Skeletal muscle satellite cell (primary cell): ENCODE data around the gene CAST.

Experiments used
- H3K27me3 ChIP-seq: 2 replicates; pipeline ENCODE4 v1.7.0; 2013; ENCODE audit warnings: low read length; ENCODE audit not compliant: control insufficient read depth, insufficient read depth
- H3K36me3 ChIP-seq: 2 replicates; pipeline ENCODE4 v1.7.0; 2013; ENCODE audit warnings: mild to moderate bottlenecking, control low read depth, low read length; ENCODE audit not compliant: insufficient read depth
- H3K4me1 ChIP-seq: 2 replicates; pipeline ENCODE4 v1.7.0; 2013; ENCODE audit warnings: low read length; ENCODE audit not compliant: control insufficient read depth, insufficient read depth
- H3K4me2 ChIP-seq: 2 replicates; pipeline ENCODE4 v1.7.0; 2013; ENCODE audit warnings: mild to moderate bottlenecking, low read length
- H3K4me3 ChIP-seq: 2 replicates; pipeline ENCODE4 v1.7.0; 2013; ENCODE audit warnings: low read length
- H3K9ac ChIP-seq: 2 replicates; pipeline ENCODE4 v1.7.0; 2013; ENCODE audit warnings: mild to moderate bottlenecking, low read depth, low read length, moderate library complexity
- H3K9me3 ChIP-seq: replicated peaks from 2 replicates; pipeline ENCODE4 v1.7.0; 2013; ENCODE audit warnings: mild to moderate bottlenecking, control low read depth, low read length

The CAST gene

GRCh38 chr5:96716716-96717115 is 54.5 kb downstream of the CAST start:
- H3K9me3 ChIP-seq = no peaks in the 10 kb centered on the region
- no peak overlapping the region for H3K9ac ChIP-seq
- H3K36me3 ChIP-seq = no peaks in the 10 kb centered on the region
- H3K4me1 ChIP-seq = peaks cover 11% of the 10 kb centered on the region
- no peaks in the 10 kb centered on the region for H3K27me3 ChIP-seq
- H3K4me3 ChIP-seq = no peak overlapping the region
- H3K4me2 ChIP-seq = no peak overlapping the region

GRCh38 chr5:96717874-96718273 is 55.7 kb downstream of the CAST start:
- peaks cover 11% of the 10 kb centered on the region for H3K4me1 ChIP-seq
- H3K4me3 ChIP-seq = no peak overlapping the region
- H3K9me3 ChIP-seq = no peaks in the 10 kb centered on the region
- H3K27me3 ChIP-seq = no peaks in the 10 kb centered on the region
- no peaks in the 10 kb centered on the region for H3K36me3 ChIP-seq
- H3K9ac ChIP-seq = no peak overlapping the region
- no peak overlapping the region for H3K4me2 ChIP-seq

- no peaks in the 10 kb centered on the region for H3K36me3 ChIP-seq
- no peak overlapping the region for H3K4me2 ChIP-seq
- no peak overlapping the region for H3K4me3 ChIP-seq
- no peak overlapping the region for H3K9ac ChIP-seq
- peaks cover 11% of the 10 kb centered on the region for H3K4me1 ChIP-seq
- H3K9me3 ChIP-seq = no peaks in the 10 kb centered on the region
- H3K27me3 ChIP-seq = no peaks in the 10 kb centered on the region
Observed at GRCh38 chr5:96718635-96719077, 56.5 kb downstream of the CAST start.

GRCh38 chr5:96720408-96720807 is 58.2 kb downstream of the CAST start:
- H3K4me1 ChIP-seq = peaks cover 3% of the 10 kb centered on the region
- no peaks in the 10 kb centered on the region for H3K27me3 ChIP-seq
- no peak overlapping the region for H3K4me2 ChIP-seq
- no peaks in the 10 kb centered on the region for H3K9me3 ChIP-seq
- H3K36me3 ChIP-seq = peaks cover 11% of the 10 kb centered on the region
- no peak overlapping the region for H3K4me3 ChIP-seq
- no peak overlapping the region for H3K9ac ChIP-seq

DNA sequence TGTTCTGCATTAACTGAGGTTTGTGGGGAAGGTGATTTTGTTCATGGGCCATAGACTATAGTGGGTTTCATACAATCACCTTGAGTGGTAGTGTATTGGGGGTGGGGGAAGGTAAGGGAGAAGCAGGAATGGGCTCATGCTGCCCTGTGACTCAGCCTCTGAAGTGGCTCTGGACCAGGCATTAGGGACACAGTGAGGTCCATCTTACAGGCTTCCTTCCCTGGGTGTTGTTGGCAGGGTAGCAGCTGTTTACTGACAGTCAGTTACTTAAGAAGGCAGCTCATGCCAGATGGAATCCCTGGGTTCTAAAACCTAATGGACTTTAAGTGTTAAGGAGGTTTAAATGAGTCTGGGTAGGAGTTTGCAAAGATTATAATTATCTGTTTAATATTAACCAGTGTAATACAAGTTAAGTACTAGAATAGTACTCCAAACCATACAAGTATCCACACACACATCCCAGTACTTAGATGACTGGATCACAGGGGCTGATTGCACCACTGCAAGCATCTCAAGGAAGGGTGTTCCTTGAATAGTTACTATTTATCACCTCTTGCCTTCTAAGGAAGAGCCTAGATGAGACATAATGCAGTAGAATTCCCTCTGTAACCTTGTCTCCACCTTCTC is 59.3 kb downstream of the CAST start:
- H3K9me3 ChIP-seq = no peaks in the 10 kb centered on the region
- H3K4me1 ChIP-seq = peaks cover 3% of the 10 kb centered on the region
- peaks cover 11% of the 10 kb centered on the region for H3K36me3 ChIP-seq
- no peaks in the 10 kb centered on the region for H3K27me3 ChIP-seq
- H3K9ac ChIP-seq = no peak overlapping the region
- H3K4me3 ChIP-seq = no peak overlapping the region
- H3K4me2 ChIP-seq = no peak overlapping the region

GRCh38 chr5:96725257-96725656 is 63.1 kb downstream of the CAST start:
- Histone ChIP-seq H3K36me3 (peaks cover 23% of the 10 kb centered on the region), H3K4me3 (no peak overlapping the region), H3K4me2 (no peak overlapping the region), H3K9ac (no peak overlapping the region), H3K4me1 (peaks cover 3% of the 10 kb centered on the region), H3K27me3 (no peaks in the 10 kb centered on the region), H3K9me3 (no peaks in the 10 kb centered on the region)

DNA sequence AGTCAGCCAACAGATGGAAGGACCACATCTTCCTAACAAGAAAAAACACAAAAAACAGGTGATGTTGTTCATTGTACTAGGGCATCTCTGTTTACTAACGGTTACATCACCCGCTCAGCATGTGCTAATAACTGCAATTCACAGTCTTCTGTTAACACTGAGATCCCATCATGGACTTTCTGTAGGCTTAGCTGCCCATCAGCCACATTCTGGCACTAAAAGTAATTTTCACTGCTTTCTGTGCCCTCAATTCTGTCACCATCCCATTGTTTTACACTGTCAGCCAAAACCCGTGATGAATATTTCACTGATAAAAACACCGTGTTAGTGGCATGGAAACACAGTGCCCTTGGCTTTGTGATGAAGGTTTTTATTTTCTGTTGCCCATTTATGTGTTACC is 64.6 kb downstream of the CAST start:
- peaks cover 32% of the 10 kb centered on the region for H3K36me3 ChIP-seq

GRCh38 chr5:96729156-96729555 is 67.0 kb downstream of the CAST start:
- peaks cover 39% of the 10 kb centered on the region for H3K36me3 ChIP-seq
- H3K4me2 ChIP-seq = no peak overlapping the region
- peaks cover 2% of the 10 kb centered on the region for H3K4me1 ChIP-seq
- no peak overlapping the region for H3K4me3 ChIP-seq
- no peak overlapping the region for H3K9ac ChIP-seq
- no peaks in the 10 kb centered on the region for H3K27me3 ChIP-seq
- H3K9me3 ChIP-seq = no peaks in the 10 kb centered on the region

More for the DNA sequence above, 64.6 kb downstream of the CAST start:
- no peak overlapping the region for H3K9ac ChIP-seq
- H3K4me2 ChIP-seq = no peak overlapping the region
- no peaks in the 10 kb centered on the region for H3K4me1 ChIP-seq
- no peak overlapping the region for H3K4me3 ChIP-seq
- no peaks in the 10 kb centered on the region for H3K9me3 ChIP-seq
- no peaks in the 10 kb centered on the region for H3K27me3 ChIP-seq

- no peaks in the 10 kb centered on the region for H3K9me3 ChIP-seq
- no peak overlapping the region for H3K4me3 ChIP-seq
- H3K27me3 ChIP-seq = no peaks in the 10 kb centered on the region
- peaks cover 2% of the 10 kb centered on the region for H3K4me1 ChIP-seq
- H3K36me3 ChIP-seq = peaks cover 30% of the 10 kb centered on the region
- no peak overlapping the region for H3K9ac ChIP-seq
- no peak overlapping the region for H3K4me2 ChIP-seq
Observed at GRCh38 chr5:96730586-96730985, 68.4 kb downstream of the CAST start.

- Histone ChIP-seq H3K9ac (no peak overlapping the region), H3K4me1 (peaks cover 2% of the 10 kb centered on the region), H3K36me3 (peaks cover 49% of the 10 kb centered on the region), H3K4me3 (no peak overlapping the region), H3K27me3 (no peaks in the 10 kb centered on the region), H3K4me2 (no peak overlapping the region), H3K9me3 (no peaks in the 10 kb centered on the region)
Observed at GRCh38 chr5:96733771-96734500, 71.8 kb downstream of the CAST start.

- no peak overlapping the region for H3K4me2 ChIP-seq
- no peaks in the 10 kb centered on the region for H3K27me3 ChIP-seq
- H3K9ac ChIP-seq = no peak overlapping the region
- H3K4me1 ChIP-seq = peaks cover 2% of the 10 kb centered on the region
- peaks cover 52% of the 10 kb centered on the region for H3K36me3 ChIP-seq
- no peaks in the 10 kb centered on the region for H3K9me3 ChIP-seq
- H3K4me3 ChIP-seq = no peak overlapping the region
Observed at GRCh38 chr5:96734871-96735325, 72.7 kb downstream of the CAST start.

DNA sequence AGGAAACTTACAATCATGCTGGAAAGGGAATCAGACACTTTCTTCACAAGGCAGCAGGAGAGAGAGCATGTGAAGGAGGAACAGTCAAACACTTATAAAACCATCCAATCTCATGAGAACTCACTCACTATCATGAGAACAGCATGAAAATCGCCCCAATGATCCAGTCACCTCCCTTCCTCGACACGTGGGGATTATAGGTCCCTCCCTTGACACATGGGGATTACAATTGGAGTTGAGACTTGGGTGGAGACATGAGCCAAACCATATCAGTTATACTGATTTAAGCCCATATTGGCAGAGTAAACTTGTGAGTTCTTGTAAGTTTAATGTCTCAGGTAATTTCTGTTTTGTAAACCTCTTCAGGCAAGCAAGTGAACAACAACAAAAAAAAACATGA is 74.8 kb downstream of the CAST start:
- Histone ChIP-seq H3K9ac (no peak overlapping the region), H3K9me3 (no peaks in the 10 kb centered on the region), H3K4me3 (no peak overlapping the region), H3K4me2 (no peak overlapping the region), H3K4me1 (peaks cover 2% of the 10 kb centered on the region), H3K36me3 (peaks cover 60% of the 10 kb centered on the region), H3K27me3 (no peaks in the 10 kb centered on the region)
